WTC11 (cell line): ENCODE data around the gene RBFOX1. TPM values are rescaled to one million over a fixed set of nuclear protein-coding genes. Genes with fewer than 3 reads are reported as not detected.

Experiments
- ATAC-seq: fragments of 200-7000 bp; cut with Tn5 transposase; 2 replicates; pipeline ENCODE4 v1.10.0; 2021; ENCODE audit warnings: mild to moderate bottlenecking, moderate library complexity
- CTCF ChIA-PET: fragments of 300-600 bp; sonication (Branson Sonifier 250); formaldehyde crosslinking; loops from one replicate; lab custom pipeline; 2021; ENCODE audit warnings: antibody characterized with exemption; lab: Charles Lee
- POLR2A ChIA-PET: fragments of 350-600 bp; sonication (Branson Sonifier 250); formaldehyde crosslinking; loops from one replicate; lab custom pipeline; 2021; ENCODE audit warnings: antibody characterized with exemption; lab: Charles Lee
- DNase-seq: peaks from one replicate; pipeline ENCODE4 v3.0.0; 2021; ENCODE audit warnings: low spot score
- H3K27ac Mint-ChIP-seq: 2 replicates; pipeline ENCODE4 v1.8.0; 2021; ENCODE audit warnings: mixed read lengths
- H3K27me3 Mint-ChIP-seq: 2 replicates; pipeline ENCODE4 v1.8.0; 2021; ENCODE audit warnings: low read depth, mild to moderate bottlenecking, moderate library complexity, mixed read lengths
- H3K36me3 Mint-ChIP-seq: 2 replicates; pipeline ENCODE4 v1.8.0; 2021; ENCODE audit warnings: mixed read lengths
- H3K4me1 Mint-ChIP-seq: 2 replicates; pipeline ENCODE4 v1.8.0; 2022; ENCODE audit warnings: mixed read lengths
- H3K4me3 Mint-ChIP-seq: 2 replicates; pipeline ENCODE4 v1.8.0; 2021; ENCODE audit warnings: mild to moderate bottlenecking, moderate library complexity, mixed read lengths
- H3K9me3 Mint-ChIP-seq: 2 replicates; pipeline ENCODE4 v1.8.0; 2021; ENCODE audit warnings: mixed read lengths
- CREB1 ChIP-seq: sonication (generic); formaldehyde crosslinking; IDR thresholded peaks from 2 replicates; pipeline ENCODE4 v1.8.0; 2023; ENCODE audit warnings: mild to moderate bottlenecking, missing genetic modification reagents
- ERG ChIP-seq: fragments of 250-450 bp; sonication (Bioruptor Pico); IDR thresholded peaks from 2 replicates; pipeline ENCODE4 v1.8.0; 2021; ENCODE audit warnings: mild to moderate bottlenecking
- JAZF1 ChIP-seq: fragments of 250-450 bp; sonication (Bioruptor Pico); IDR thresholded peaks from 2 replicates; pipeline ENCODE4 v1.9.0; 2021; ENCODE audit warnings: moderate library complexity, mild to moderate bottlenecking, inconsistent platforms
- NR1H2 ChIP-seq: sonication (generic); formaldehyde crosslinking; IDR thresholded peaks from 2 replicates; pipeline ENCODE4 v1.9.0; 2021; ENCODE audit warnings: mild to moderate bottlenecking, moderate library complexity, missing genetic modification reagents
- PRDM15 ChIP-seq: sonication (generic); formaldehyde crosslinking; IDR thresholded peaks from 2 replicates; pipeline ENCODE4 v1.8.0; 2022; ENCODE audit warnings: missing genetic modification reagents
- SP1 ChIP-seq: sonication (generic); formaldehyde crosslinking; conservative IDR thresholded peaks from 2 replicates; pipeline ENCODE4 v1.8.1; 2022; ENCODE audit warnings: missing genetic modification reagents
- STAT6 ChIP-seq: sonication (generic); formaldehyde crosslinking; conservative IDR thresholded peaks from 2 replicates; pipeline ENCODE4 v1.8.1; 2023; ENCODE audit warnings: mild to moderate bottlenecking, low read depth, missing genetic modification reagents, moderate library complexity
- ZBTB43 ChIP-seq: sonication (generic); formaldehyde crosslinking; IDR thresholded peaks from 2 replicates; pipeline ENCODE4 v1.8.1; 2023; ENCODE audit warnings: mild to moderate bottlenecking, missing genetic modification reagents
- ZNF396 ChIP-seq: fragments of 250-450 bp; sonication (Bioruptor Pico); IDR thresholded peaks from 2 replicates; pipeline ENCODE4 v1.8.0; 2021; ENCODE audit warnings: mild to moderate bottlenecking, moderate library complexity, borderline replicate concordance
- ZNF512 ChIP-seq: sonication (generic); formaldehyde crosslinking; IDR thresholded peaks from 2 replicates; pipeline ENCODE4 v1.8.1; 2022; ENCODE audit warnings: missing genetic modification reagents, borderline replicate concordance
- ZNF532 ChIP-seq: fragments of 250-450 bp; sonication (Bioruptor Pico); IDR thresholded peaks from 2 replicates; pipeline ENCODE4 v1.9.0; 2021; ENCODE audit warnings: mild to moderate bottlenecking, borderline replicate concordance
- total RNA-seq: library from RNA; stranded (reverse); gene quantifications from 3 replicates; pipeline ENCODE4 v1.2.3, GENCODE V29; 2021

Gene RBFOX1
- total RNA-seq, 1 experiment from 2014 or later = 1.1 TPM

- TF ChIP-seq JAZF1 = no peak
- TF ChIP-seq ZBTB43 (CRISPR knock-in tag) = no peak
- no peak for TF ChIP-seq CREB1
- no peak for TF ChIP-seq STAT6 (CRISPR knock-in tag)
- TF ChIP-seq ZNF532 (CRISPR knock-in tag) = no peak
These were observed 184.9 kb downstream of the RBFOX1 start (continued) for GRCh38 chr16:7517496-7517895.

- no peaks in the 10 kb centered on the region; the same call in 1 of the 2 replicates for H3K27me3 Mint-ChIP-seq
- H3K9me3 Mint-ChIP-seq = peaks cover 52% of the 10 kb centered on the region
- ATAC-seq = no peak
- POLR2A ChIA-PET = no interaction called here
- H3K27ac Mint-ChIP-seq = no peak overlapping the region
- TF ChIP-seq ERG (no peak), ZNF512 (no peak), NR1H2 (CRISPR knock-in tag) (no peak), PRDM15 (no peak), SP1 (CRISPR knock-in tag) (no peak), ZNF396 (CRISPR knock-in tag) (no peak)
- no peak overlapping the region for H3K4me3 Mint-ChIP-seq
- H3K36me3 Mint-ChIP-seq = peaks cover 32% of the 10 kb centered on the region
- no peaks in the 10 kb centered on the region for H3K4me1 Mint-ChIP-seq
- no peak for DNase-seq
- CTCF ChIA-PET = no interaction called here
These were observed 185.5 kb downstream of the RBFOX1 start for GRCh38 chr16:7518158-7518557.
